ENCODE results near the gene OR2T10. TPM values are rescaled to one million over a fixed set of nuclear protein-coding genes. Genes with fewer than 3 reads are reported as not detected.
"Not testable (repeated sequence)": the region's sequence is repeated elsewhere in the genome, so short reads cannot be mapped to it uniquely, and the experiment has no call there.

OR2T10 gene
- not detected in 2 replicates for polyA plus RNA-seq (2013)

GRCh38 chr1:248597589-248597988 lies at the start of gene OR2T10:
OR2T10 (minus strand) TSS chr1:248597700; CDS start chr1:248593768, 3,932 bp downstream.
- DNase-seq = no peak
- Histone ChIP-seq H3K4ac (ENCODE audit: low read depth, low read length) (no peak within 1 kb of the TSS), H2AFZ (ENCODE audit: insufficient read depth, low read length, poor library complexity) (no peak within 1 kb of the TSS), H3K27me3 (ENCODE audit: insufficient read depth, low read length) (no peaks in the 10 kb centered on the region), H4K12ac (ENCODE audit: low read depth, low read length) (no peak within 1 kb of the TSS), H3K23ac (ENCODE audit: low read length) (no peak within 1 kb of the TSS), H3K79me2 (ENCODE audit: control insufficient read depth, insufficient read depth, low read length, poor library complexity) (no peaks in the 10 kb centered on the region), H2BK120ac (ENCODE audit: insufficient read depth, low read length, poor library complexity) (no peak within 1 kb of the TSS), H4K8ac (ENCODE audit: low read depth, low read length) (no peak within 1 kb of the TSS), H3K18ac (ENCODE audit: low read length) (no peak within 1 kb of the TSS), H2BK12ac (ENCODE audit: low read length) (no peak within 1 kb of the TSS), H3K4me3 (ENCODE audit: low read depth, low read length) (no peak within 1 kb of the TSS), H3K4me1 (ENCODE audit: control insufficient read depth in 1 of 2, insufficient read depth in 2 of 2, low read length in 2 of 2) (no peaks in the 10 kb centered on the region), H2AK5ac (ENCODE audit: low read length) (no peak within 1 kb of the TSS), H3K79me1 (ENCODE audit: low read length) (no peaks in the 10 kb centered on the region), H3K9me3 (ENCODE audit: insufficient read depth, low read depth, low read length) (peaks cover 10% of the 10 kb centered on the region), H3K27ac (ENCODE audit: low read depth, low read length) (no peak within 1 kb of the TSS), H3K4me2 (ENCODE audit: low read length) (no peak within 1 kb of the TSS), H3K9ac (ENCODE audit: low read length) (no peak within 1 kb of the TSS), H3K14ac (ENCODE audit: low read length) (no peak within 1 kb of the TSS), H2BK5ac (ENCODE audit: low read depth, low read length, poor library complexity) (no peak within 1 kb of the TSS), H3K36me3 (ENCODE audit: control insufficient read depth in 1 of 2, insufficient read depth in 2 of 2, low read length in 2 of 2) (no peaks in the 10 kb centered on the region), H4K91ac (ENCODE audit: low read depth, low read length) (no peak within 1 kb of the TSS)
- WGBS (ENCODE audit: extremely low coverage, insufficient coverage, insufficient read length) = no CpG with 5 or more reads among the region's 6 CpGs

- H3K27ac ChIP-seq (ENCODE audit: low read depth, low read length); H2BK5ac ChIP-seq (ENCODE audit: low read depth, low read length, poor library complexity); H4K12ac ChIP-seq (ENCODE audit: low read depth, low read length); H2AFZ ChIP-seq (ENCODE audit: insufficient read depth, low read length, poor library complexity); H4K8ac ChIP-seq (ENCODE audit: low read depth, low read length); H3K79me1 ChIP-seq (ENCODE audit: low read length); H3K4me2 ChIP-seq (ENCODE audit: low read length); H2BK120ac ChIP-seq (ENCODE audit: insufficient read depth, low read length, poor library complexity); H3K18ac ChIP-seq (ENCODE audit: low read length); H3K23ac ChIP-seq (ENCODE audit: low read length); H3K79me2 ChIP-seq (ENCODE audit: control insufficient read depth, insufficient read depth, low read length, poor library complexity); H3K14ac ChIP-seq (ENCODE audit: low read length); H3K4ac ChIP-seq (ENCODE audit: low read depth, low read length); H2AK5ac ChIP-seq (ENCODE audit: low read length); DNase-seq; H3K9ac ChIP-seq (ENCODE audit: low read length); H3K27me3 ChIP-seq (ENCODE audit: insufficient read depth, low read length); H3K4me1 ChIP-seq (ENCODE audit: control insufficient read depth in 1 of 2, insufficient read depth in 2 of 2, low read length in 2 of 2); H3K4me3 ChIP-seq (ENCODE audit: low read depth, low read length); H2BK12ac ChIP-seq (ENCODE audit: low read length); H4K91ac ChIP-seq (ENCODE audit: low read depth, low read length); H3K36me3 ChIP-seq (ENCODE audit: control insufficient read depth in 1 of 2, insufficient read depth in 2 of 2, low read length in 2 of 2); H3K9me3 ChIP-seq (ENCODE audit: insufficient read depth, low read depth, low read length): not testable (repeated sequence)
- WGBS (ENCODE audit: extremely low coverage, insufficient coverage, insufficient read length) = no CpG with 5 or more reads among the region's 3 CpGs
These were observed 47.7 kb upstream of the OR2T10 start, which contains the start of gene OR2T35 for GRCh38 chr1:248645178-248645577. OR2T35 (minus strand) TSS chr1:248645278; CDS start chr1:248639258, 6,020 bp downstream.

- WGBS (ENCODE audit: extremely low coverage, insufficient coverage, insufficient read length) = no CpG with 5 or more reads among the region's 4 CpGs
These were observed 45.6 kb upstream of the OR2T10 start for GRCh38 chr1:248642971-248643651.

GRCh38 chr1:248641583-248641982 lies 44.1 kb upstream of the OR2T10 start:
- H3K4me3 ChIP-seq (ENCODE audit: low read depth, low read length); H3K4me1 ChIP-seq (ENCODE audit: control insufficient read depth in 1 of 2, insufficient read depth in 2 of 2, low read length in 2 of 2); H4K91ac ChIP-seq (ENCODE audit: low read depth, low read length); H2AFZ ChIP-seq (ENCODE audit: insufficient read depth, low read length, poor library complexity); H2BK12ac ChIP-seq (ENCODE audit: low read length); H3K18ac ChIP-seq (ENCODE audit: low read length); H2BK120ac ChIP-seq (ENCODE audit: insufficient read depth, low read length, poor library complexity); H3K79me2 ChIP-seq (ENCODE audit: control insufficient read depth, insufficient read depth, low read length, poor library complexity); H3K79me1 ChIP-seq (ENCODE audit: low read length); H3K4ac ChIP-seq (ENCODE audit: low read depth, low read length); H2AK5ac ChIP-seq (ENCODE audit: low read length); H4K12ac ChIP-seq (ENCODE audit: low read depth, low read length); H3K27me3 ChIP-seq (ENCODE audit: insufficient read depth, low read length); H3K36me3 ChIP-seq (ENCODE audit: control insufficient read depth in 1 of 2, insufficient read depth in 2 of 2, low read length in 2 of 2); H3K9me3 ChIP-seq (ENCODE audit: insufficient read depth, low read depth, low read length); H3K4me2 ChIP-seq (ENCODE audit: low read length); H4K8ac ChIP-seq (ENCODE audit: low read depth, low read length); H2BK5ac ChIP-seq (ENCODE audit: low read depth, low read length, poor library complexity); H3K27ac ChIP-seq (ENCODE audit: low read depth, low read length); DNase-seq; H3K14ac ChIP-seq (ENCODE audit: low read length); H3K23ac ChIP-seq (ENCODE audit: low read length); H3K9ac ChIP-seq (ENCODE audit: low read length): not testable (repeated sequence)
- no CpG with 5 or more reads among the region's 5 CpGs for WGBS (ENCODE audit: extremely low coverage, insufficient coverage, insufficient read length)

More at GRCh38 chr1:248642971-248643651, 45.6 kb upstream of the OR2T10 start:
- not testable (repeated sequence) for H3K14ac ChIP-seq (ENCODE audit: low read length); H2BK12ac ChIP-seq (ENCODE audit: low read length); H3K18ac ChIP-seq (ENCODE audit: low read length); H2AK5ac ChIP-seq (ENCODE audit: low read length); H3K27me3 ChIP-seq (ENCODE audit: insufficient read depth, low read length); H3K23ac ChIP-seq (ENCODE audit: low read length); H3K9ac ChIP-seq (ENCODE audit: low read length); H3K4me3 ChIP-seq (ENCODE audit: low read depth, low read length); H3K4ac ChIP-seq (ENCODE audit: low read depth, low read length); H3K4me2 ChIP-seq (ENCODE audit: low read length); H3K79me2 ChIP-seq (ENCODE audit: control insufficient read depth, insufficient read depth, low read length, poor library complexity); DNase-seq; H2BK120ac ChIP-seq (ENCODE audit: insufficient read depth, low read length, poor library complexity); H4K91ac ChIP-seq (ENCODE audit: low read depth, low read length); H3K4me1 ChIP-seq (ENCODE audit: control insufficient read depth in 1 of 2, insufficient read depth in 2 of 2, low read length in 2 of 2); H3K27ac ChIP-seq (ENCODE audit: low read depth, low read length); H4K8ac ChIP-seq (ENCODE audit: low read depth, low read length); H4K12ac ChIP-seq (ENCODE audit: low read depth, low read length); H3K9me3 ChIP-seq (ENCODE audit: insufficient read depth, low read depth, low read length); H3K36me3 ChIP-seq (ENCODE audit: control insufficient read depth in 1 of 2, insufficient read depth in 2 of 2, low read length in 2 of 2); H3K79me1 ChIP-seq (ENCODE audit: low read length); H2BK5ac ChIP-seq (ENCODE audit: low read depth, low read length, poor library complexity); H2AFZ ChIP-seq (ENCODE audit: insufficient read depth, low read length, poor library complexity)
